Endothelial cell of umbilical vein (primary cell): ENCODE results near the gene RYR2.

Experiments
- EZH2 ChIP-seq: IDR thresholded peaks from 2 replicates; pipeline ENCODE4 v1.6.1; 2012; ENCODE audit warnings: borderline replicate concordance, low read depth, mild to moderate bottlenecking, moderate library complexity, low read length, inconsistent platforms; ENCODE audit not compliant: severe bottlenecking
- GATA2 ChIP-seq: IDR thresholded peaks from 2 replicates; pipeline ENCODE4 v1.7.0; 2011; ENCODE audit warnings: low read depth, mild to moderate bottlenecking, moderate library complexity, mixed read lengths, low read length; ENCODE audit not compliant: insufficient read length, insufficient read depth
- MYC ChIP-seq: IDR thresholded peaks from one replicate; pipeline ENCODE4 v1.6.1; 2011; ENCODE audit warnings: mild to moderate bottlenecking, low read depth, low read length
- POLR2A ChIP-seq: IDR thresholded peaks from 2 replicates; pipeline ENCODE4 v1.6.1; 2012; ENCODE audit warnings: low read depth, mild to moderate bottlenecking, control low read depth, low read length
- POLR2AphosphoS5 ChIP-seq: IDR thresholded peaks from 2 replicates; pipeline ENCODE4 v1.6.1; 2012; ENCODE audit warnings: low read depth, mild to moderate bottlenecking, control low read depth, low read length, moderate library complexity; ENCODE audit not compliant: insufficient read depth
- TF ChIP-seq, protein P1 (sequence below), 2 donors: IDR thresholded peaks; 1 replicate in 1 of 2; 2 replicates in 1 of 2; pipeline ENCODE4 v1.5.1; 2011; ENCODE audit warnings: low read length in 2 of 2, mild to moderate bottlenecking in 2 of 2, moderate library complexity in 2 of 2, control low read depth in 1 of 2, inconsistent platforms in 1 of 2, low read depth in 1 of 2; ENCODE audit not compliant: insufficient read depth in 1 of 2; ENCODE audit errors: extremely low read depth in 1 of 2
- TF ChIP-seq, protein P2 (sequence below): IDR thresholded peaks from 2 replicates; pipeline ENCODE4 v1.6.1; 2011; ENCODE audit not compliant: insufficient read depth, insufficient read length

DNA sequence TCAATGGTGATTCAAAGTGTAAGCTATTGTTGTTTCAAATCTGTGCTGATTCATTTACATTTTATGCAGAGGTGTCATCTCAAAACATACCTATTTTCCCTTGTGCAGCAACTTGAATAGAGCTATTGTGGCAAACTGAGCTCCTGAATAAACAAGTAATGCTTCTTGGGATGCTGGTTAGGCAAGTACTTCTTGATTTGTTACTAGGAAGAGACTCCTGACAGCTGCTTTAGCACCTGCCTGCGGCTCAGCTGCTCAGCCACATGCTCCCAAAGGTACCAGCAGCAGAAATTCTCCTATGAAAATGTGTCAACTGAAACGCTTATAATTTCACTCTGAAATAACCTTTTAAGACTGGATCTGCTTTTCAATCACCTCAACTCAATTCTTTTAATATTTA is 352.3 kb downstream of the RYR2 start:
- TF ChIP-seq GATA2, result no peak
- TF ChIP-seq, protein P1, sequence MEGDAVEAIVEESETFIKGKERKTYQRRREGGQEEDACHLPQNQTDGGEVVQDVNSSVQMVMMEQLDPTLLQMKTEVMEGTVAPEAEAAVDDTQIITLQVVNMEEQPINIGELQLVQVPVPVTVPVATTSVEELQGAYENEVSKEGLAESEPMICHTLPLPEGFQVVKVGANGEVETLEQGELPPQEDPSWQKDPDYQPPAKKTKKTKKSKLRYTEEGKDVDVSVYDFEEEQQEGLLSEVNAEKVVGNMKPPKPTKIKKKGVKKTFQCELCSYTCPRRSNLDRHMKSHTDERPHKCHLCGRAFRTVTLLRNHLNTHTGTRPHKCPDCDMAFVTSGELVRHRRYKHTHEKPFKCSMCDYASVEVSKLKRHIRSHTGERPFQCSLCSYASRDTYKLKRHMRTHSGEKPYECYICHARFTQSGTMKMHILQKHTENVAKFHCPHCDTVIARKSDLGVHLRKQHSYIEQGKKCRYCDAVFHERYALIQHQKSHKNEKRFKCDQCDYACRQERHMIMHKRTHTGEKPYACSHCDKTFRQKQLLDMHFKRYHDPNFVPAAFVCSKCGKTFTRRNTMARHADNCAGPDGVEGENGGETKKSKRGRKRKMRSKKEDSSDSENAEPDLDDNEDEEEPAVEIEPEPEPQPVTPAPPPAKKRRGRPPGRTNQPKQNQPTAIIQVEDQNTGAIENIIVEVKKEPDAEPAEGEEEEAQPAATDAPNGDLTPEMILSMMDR (IDR thresholded peaks at IDR 0.05; ENCODE audit: extremely low read depth in 1 of 2, insufficient read depth in 1 of 2, low read depth in 1 of 2, low read length in 2 of 2), result no peak
- no peak for TF ChIP-seq POLR2AphosphoS5
- no peak for TF ChIP-seq EZH2
- TF ChIP-seq, protein P2, sequence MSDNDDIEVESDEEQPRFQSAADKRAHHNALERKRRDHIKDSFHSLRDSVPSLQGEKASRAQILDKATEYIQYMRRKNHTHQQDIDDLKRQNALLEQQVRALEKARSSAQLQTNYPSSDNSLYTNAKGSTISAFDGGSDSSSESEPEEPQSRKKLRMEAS, result no peak
- TF ChIP-seq POLR2A, result no peak
- no peak for TF ChIP-seq MYC
